GM12872 (cell line): Measurements from ENCODE around the gene NIPBL.

Experiments used
- TF ChIP-seq, protein P1 (sequence below): IDR thresholded peaks from 3 replicates; pipeline ENCODE4 v1.5.1; 2011; ENCODE audit warnings: low read depth, mild to moderate bottlenecking, low read length, moderate library complexity; ENCODE audit not compliant: insufficient read depth

Gene NIPBL

DNA sequence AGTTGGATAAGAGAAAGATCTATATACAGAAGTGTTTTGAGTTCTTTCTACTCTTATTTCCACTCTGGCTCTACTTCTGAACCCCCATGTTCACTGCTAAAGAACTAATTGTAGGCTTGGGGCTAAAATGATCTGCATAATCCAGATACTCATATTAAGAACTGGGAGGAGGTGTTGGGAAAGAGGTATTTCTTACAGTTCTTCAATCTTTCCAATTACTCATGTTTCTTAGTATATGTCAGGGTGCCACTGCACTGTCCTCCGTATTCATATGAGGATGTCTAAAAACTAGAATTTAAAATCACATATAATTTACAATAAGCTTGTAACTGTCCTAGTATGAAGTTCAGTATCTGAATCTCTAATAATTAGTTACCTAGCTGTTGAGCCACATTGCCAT is 12.7 kb downstream of the NIPBL start:
- TF ChIP-seq, protein P1, sequence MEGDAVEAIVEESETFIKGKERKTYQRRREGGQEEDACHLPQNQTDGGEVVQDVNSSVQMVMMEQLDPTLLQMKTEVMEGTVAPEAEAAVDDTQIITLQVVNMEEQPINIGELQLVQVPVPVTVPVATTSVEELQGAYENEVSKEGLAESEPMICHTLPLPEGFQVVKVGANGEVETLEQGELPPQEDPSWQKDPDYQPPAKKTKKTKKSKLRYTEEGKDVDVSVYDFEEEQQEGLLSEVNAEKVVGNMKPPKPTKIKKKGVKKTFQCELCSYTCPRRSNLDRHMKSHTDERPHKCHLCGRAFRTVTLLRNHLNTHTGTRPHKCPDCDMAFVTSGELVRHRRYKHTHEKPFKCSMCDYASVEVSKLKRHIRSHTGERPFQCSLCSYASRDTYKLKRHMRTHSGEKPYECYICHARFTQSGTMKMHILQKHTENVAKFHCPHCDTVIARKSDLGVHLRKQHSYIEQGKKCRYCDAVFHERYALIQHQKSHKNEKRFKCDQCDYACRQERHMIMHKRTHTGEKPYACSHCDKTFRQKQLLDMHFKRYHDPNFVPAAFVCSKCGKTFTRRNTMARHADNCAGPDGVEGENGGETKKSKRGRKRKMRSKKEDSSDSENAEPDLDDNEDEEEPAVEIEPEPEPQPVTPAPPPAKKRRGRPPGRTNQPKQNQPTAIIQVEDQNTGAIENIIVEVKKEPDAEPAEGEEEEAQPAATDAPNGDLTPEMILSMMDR = no peak

DNA sequence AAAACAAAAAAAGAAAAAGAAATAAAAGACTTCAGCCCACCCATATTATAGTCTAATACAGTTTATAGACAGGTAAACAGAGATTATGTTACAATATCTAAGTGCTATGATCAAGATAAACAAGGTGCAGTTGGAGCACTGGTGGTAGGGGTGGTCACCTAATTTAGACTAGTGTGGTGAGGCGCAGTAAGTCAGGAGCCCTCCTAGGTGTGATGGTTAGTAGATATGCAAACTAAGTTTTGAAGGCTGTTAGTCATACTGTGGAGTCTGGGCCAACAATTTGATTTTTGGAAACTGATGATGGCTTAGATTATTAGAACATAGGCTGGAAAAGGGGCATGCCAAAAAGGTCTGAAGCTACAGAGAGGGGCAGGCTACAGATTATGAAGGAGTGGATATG is 14.7 kb downstream of the NIPBL start:
- TF ChIP-seq, protein P1 = no peak

DNA sequence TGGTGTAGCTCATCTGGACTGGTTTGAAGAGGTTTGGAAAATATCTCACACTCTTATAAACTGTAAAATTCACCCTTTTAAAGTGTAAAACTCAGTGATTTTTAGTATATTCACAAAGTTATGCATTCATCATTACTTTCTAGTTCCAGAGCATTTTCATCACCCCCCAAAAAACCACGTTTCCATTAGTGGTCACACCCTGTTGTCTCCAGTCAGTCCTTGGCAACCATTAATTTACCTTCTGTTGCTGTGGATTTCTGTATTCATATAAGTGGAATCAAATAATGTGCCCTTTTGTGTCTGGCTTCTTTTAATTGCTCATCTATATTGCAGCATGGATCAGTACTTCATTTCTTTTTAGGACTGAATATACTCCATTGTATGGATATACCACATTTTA is 18.4 kb downstream of the NIPBL start:
- TF ChIP-seq, protein P1 = no peak

DNA sequence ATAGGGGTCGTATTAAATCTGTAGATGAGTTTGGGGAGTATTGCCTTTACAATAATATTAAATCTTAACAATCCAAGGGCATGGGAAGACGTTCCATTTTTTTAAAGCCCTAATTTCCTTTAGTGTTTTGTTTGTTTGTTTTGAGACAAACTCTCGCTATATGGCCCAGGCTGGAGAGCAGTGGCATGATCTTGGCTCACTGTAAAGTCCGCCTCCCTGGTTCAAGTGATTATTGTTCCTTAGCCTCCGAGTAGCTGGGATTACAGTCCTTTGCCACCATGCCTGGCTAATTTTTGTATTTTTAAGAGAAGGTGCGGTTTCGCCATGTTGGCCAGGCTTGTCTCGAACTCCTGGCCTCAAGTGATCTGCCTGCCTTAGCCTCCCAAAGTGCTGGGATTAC is 19.9 kb downstream of the NIPBL start:
- TF ChIP-seq, protein P1 = no peak

DNA sequence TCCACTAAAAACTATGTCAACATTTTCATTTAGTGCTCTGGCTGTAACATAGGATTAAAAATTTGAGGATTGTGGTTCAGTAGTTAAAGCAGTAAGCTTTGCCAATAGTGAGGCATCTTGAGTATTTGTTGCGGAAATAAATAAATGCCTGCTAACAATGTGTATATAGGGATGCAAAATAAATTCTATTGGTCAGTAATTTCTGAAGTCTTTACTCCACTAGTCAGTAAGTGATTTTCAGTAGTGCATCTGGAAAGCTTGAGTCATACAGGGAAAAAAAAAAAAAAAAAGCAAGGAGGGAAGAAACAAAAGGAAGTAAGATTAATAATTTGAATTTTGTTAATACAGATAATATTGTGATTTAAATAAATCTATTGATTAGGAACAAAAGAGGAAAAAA is 21.0 kb downstream of the NIPBL start:
- TF ChIP-seq, protein P1 = no peak

DNA sequence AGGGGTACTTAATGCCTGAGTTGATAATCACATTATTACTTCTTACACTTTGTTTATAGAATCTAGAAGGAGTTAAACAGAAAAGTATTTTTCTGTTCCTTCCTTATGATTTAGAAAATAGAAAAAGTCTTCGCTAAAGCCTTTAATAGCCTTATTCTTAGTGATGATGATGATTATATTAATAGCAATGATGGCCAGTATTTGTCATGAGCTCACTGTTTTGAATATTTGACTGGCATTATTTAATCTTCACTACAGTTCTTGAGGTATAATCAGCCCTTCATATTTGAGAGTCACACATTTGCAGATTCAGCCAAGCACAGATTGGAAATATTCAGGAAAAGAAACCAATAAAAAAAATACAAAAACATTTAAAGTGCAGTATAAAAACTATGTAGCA is 23.3 kb downstream of the NIPBL start:
- TF ChIP-seq, protein P1 = no peak

DNA sequence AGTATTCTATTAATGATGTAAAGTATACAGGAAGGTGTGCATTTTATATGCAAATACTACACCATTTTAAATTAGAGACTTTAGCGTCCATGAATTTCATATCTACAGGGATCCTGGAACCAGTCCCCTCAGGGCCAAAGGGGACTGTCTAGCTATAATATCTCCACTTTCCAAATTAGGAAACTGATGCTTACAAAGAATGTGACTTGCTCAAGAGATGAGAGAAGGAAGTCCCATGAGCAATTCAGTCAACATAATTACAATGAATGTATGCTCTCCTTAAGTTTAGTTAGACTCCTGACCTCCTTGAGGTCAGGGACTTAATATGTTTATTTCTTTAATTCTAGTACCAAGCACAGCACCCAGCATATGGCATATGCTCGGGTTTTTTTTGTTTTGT is 23.7 kb downstream of the NIPBL start:
- TF ChIP-seq, protein P1 = no peak

DNA sequence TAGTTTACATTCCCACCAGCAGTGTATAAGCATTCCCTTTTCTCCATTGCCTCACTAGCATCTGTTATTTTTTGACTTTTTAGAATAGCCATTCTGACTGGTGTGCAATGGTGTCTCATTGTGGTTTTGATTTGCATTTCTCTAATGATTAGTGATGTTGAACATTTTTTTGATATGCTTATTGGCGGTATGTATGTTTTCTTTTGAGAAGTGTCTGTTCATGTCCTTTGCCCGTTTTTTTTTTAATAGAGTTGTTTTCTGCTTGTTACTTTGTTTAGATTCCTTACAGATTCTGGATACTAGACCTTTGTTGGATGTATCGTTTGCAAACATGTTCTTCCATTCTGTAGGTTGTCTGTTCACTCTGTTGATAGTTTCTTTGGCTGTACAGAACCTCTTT is 25.3 kb downstream of the NIPBL start:
- TF ChIP-seq, protein P1 = no peak
